SK-N-DZ (cell line): ENCODE measurements around the gene PEX14.

ENCODE experiments used
- DNase-seq: peaks from one replicate; pipeline ENCODE4 v3.0.0-alpha.2; 2015; ENCODE audit warnings: low spot score

The PEX14 gene

DNA sequence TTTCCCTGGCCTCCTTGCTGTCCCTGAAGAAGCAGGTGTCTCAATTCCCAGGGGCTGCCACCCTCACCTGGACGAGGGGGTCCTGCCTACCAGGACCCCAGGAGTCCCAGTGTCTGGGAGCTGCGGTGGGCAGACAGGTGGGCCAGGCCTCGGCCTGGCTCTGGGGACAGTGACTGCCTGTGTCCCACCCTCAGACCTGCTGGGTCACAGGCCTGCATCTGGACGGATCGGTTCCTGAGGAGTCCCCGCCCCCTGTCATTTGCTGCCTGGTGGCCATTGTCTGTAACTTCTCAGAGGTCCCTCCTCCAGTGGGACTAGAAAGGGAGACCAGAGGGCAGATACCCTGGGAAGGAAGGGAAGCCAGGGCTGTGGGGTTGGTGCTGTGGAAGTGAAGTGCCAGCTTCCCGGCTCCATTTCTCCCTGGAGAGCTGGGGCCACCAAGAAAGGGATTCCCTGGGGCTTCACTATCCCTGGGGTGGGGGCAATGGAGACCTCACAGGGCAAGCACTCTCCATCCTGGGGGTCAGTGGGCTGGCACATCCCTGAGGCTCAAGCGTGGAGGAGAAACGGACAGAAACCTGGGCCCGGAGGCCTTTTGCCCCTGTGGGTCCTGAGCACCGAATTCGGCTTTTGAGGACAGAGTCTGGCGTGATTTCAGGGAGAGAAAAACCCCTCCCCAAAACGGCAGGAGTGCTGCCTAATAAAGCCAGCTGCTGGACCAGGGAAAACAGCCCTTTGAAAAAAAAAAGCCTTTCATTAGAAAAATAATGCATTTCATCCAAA is 157.3 kb downstream of the PEX14 start:
- no peak for DNase-seq

DNA sequence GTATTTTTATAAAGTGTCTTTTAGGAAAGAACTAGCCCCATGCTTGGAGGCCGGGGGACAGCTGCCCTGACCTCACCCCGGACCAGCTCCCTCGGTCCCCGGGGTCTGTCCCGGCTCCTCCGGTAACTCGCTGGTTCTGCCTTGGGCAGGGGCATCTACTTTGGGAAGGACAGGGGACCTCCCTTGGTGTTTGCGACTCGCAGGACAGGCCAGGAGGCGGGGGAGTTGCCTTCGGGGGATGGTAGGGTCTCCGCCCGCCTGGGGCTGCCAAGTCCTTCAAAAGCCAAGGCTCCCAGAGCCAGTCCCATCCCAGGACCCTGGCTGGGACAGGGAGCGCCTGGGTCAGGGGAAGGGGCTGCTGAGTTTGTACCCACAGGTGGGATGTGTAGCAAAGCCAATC is 157.9 kb downstream of the PEX14 start:
- DNase-seq, result no peak

DNA sequence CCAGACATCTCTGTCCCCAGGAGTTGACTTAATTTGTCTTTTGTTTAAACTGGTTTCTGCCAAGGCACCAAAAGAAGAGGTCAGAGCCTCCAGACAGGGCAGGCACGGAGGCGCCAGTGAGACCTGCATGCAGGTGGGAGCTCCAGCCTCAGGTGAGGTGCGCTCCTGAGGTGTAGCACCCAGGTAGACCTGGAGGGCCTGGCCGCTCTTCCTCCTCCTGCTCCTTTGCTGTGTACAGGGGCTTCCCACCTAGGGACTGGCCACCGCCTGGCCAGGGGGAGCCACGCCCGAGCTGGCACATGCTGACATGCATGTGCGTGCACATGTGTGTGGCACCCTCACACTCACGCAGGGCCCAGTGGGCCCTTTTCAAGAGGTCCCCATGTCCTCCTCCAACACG is 158.7 kb downstream of the PEX14 start:
- no peak for DNase-seq

DNA sequence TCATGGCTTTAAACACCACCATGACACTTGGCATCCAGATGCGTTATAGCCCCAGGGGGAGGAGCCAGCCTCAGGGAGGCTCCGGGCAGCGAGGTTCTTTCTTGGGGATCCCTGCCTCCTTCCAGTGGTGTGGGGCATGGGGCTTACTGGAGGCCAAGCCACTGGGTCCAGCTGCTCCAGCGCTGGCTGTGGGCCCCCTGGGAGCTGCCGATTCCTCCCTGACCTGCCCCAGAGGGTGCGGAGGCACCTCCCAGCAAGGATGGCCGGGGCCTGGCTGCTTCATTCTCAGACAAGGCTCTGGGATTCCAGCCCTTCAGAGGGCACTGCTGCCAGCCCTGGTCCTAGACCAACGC is 159.3 kb downstream of the PEX14 start:
- no peak for DNase-seq

DNA sequence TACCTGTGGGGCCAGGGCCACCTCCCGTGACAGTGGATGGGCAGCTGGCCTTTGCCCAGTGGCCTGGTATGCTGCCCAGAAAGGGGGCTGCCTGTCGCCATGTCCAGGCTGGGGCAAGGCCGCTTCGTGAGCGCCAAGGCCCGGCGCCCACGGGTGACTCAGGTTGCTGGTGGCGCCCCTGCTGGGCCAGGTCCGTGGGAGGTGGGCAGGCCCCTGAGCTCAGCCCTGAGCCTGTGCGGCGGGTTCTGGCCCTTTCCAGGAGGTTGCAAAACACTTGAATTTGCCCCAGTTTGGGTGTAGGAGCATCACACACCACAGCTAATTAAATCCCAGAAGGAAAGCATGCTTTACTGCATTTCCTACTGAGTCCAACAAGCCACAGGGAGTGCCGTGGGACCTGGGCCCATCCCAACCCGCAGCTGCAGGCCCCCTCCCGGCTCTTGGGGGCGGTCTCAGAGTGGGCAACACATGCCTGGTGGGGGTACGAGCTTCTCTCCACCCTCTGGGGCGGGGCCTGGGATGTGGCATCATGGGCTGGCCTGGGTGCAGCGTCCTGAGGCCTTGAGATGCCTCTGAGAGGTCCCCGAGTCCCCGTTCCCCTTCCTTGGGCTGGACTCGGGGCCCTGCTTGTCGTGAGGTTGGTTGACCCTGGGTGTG is 159.8 kb downstream of the PEX14 start:
- no peak for DNase-seq

DNA sequence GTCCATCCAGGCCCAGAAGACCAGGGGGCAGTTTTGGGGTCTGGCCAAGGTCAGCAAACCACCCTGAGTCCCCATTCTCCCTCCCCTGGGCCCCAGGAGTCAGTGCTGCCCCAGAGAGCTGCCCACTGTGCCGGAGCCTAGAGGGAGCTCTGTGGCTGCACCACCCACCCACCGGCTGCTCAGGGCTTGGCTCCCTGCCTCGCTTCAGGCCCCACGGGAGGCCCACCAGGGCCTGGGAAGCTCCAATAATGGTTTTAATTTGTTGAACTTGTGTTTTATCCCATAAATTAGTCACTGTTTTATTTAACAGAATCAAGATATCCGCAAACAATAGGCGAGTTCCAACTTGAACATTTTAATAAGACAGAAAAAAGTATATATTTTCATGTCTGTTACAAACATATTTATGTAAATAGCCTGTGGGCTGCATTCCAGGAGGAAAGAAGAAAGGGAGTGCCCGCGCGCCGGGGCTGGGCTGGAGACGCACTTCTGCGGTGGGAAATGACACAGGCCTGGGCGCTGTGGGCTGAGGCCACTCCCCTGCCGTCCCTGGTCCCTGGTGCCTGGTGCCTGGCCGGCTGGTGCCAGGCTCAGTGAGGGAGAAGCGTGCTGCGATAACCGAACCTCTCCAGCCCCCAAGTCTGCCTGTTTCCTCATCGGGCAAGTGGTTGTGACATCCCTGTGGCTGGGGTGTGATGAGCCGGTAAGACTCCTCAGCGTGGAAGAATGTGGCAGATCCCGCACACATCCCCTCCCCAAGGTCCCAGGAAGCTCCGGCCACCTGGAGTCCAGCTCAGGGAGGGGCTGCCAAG is 160.5 kb downstream of the PEX14 start:
- no peak for DNase-seq

DNA sequence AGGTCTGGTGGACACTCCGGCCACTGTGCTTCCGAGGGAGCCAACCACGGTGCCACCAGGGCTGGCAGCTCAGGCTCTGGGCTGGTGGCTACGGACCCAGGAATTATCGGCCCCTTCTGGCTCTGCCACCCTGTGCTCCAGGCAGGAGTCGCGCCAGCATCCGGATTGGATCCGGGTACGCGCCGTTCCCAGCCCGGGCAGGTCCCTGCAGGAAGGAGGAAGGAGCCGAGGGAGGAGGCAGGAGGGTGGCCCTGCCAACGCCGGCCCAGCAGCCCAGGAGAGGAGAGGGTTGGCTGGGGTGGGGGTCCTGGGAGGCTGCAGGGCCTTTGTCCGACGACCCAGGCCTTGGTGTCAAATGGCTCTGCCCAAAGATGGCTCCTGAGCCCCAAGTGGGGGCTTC is 161.2 kb downstream of the PEX14 start:
- DNase-seq, result no peak

DNA sequence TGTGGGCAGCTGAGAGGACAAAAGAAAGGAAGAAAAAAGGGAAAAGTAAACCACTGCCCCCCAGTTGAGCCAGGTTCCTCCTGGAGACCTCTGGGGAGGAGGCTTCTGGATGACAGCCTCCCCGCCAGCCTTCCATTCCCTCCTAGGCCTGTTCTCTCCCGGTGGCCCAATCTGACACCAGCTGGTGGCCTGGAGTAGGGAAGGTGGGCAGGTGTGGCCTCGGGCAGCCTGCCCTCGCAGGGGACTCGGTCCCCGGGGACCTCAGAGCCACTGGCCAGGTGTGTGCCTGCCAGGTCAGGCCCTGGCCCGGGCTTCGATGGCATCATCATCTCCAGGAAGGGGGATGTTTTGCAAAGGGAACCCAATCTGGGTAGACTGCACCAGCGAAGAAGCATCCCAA is 162.7 kb downstream of the PEX14 start:
- DNase-seq, result no peak

DNA sequence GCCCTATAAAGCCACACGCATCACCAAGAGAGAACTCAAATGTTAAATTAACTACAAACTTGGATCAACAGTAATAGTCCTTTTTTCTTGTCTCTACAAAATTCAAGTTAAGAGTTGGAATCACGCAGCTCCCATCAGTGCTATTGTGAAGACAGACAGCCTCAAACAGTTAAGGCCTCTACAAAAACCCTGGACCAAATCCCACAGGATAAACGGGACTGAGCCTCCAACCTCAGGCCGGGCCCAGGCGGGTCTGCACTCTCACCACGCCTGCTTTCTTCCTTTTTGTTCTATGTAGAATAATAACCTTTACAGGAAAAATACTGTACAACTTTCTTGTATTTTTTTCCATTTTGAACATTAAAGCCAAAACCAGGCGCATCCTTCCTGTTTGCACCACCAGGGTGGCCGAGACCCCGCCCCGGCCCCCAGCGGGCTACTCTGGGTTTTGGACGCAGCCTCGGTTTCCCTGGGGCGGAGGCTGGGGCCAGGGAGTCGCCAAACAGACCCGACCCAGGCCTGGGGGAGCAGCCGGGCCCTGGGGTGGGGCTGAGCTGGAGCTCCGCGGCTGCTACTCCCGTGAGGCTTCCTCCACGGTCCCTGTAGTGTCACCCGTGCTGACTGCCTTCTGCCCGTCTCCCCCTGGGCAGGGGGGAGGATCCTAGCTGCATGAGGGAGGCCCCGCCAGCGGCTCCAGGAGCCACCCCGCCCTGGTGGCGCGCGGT is 163.2 kb downstream of the PEX14 start:
- no peak for DNase-seq

DNA sequence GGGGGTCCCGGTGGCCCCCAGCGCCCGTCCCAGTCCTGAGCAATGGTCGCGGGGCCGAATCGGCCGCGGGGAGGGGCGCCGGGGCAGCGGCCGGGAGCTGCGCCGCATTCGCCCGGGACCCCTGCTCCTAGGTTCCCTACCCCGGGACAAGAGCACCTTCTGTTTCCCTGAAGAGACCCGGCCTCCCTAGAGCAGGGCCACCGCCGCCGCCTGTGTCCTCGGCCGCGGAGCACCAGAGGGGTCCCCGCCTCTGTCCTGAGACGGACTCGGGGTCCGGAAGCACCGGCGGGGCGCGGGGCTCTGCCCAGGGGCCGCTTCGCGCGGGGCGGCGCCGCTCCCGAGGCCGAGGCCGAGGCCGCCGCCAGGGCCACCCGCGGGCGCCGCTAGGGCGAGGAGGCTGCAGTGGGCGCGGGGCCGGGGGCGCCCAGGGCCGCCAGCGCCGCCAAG is 163.8 kb downstream of the PEX14 start:
- no peak for DNase-seq

DNA sequence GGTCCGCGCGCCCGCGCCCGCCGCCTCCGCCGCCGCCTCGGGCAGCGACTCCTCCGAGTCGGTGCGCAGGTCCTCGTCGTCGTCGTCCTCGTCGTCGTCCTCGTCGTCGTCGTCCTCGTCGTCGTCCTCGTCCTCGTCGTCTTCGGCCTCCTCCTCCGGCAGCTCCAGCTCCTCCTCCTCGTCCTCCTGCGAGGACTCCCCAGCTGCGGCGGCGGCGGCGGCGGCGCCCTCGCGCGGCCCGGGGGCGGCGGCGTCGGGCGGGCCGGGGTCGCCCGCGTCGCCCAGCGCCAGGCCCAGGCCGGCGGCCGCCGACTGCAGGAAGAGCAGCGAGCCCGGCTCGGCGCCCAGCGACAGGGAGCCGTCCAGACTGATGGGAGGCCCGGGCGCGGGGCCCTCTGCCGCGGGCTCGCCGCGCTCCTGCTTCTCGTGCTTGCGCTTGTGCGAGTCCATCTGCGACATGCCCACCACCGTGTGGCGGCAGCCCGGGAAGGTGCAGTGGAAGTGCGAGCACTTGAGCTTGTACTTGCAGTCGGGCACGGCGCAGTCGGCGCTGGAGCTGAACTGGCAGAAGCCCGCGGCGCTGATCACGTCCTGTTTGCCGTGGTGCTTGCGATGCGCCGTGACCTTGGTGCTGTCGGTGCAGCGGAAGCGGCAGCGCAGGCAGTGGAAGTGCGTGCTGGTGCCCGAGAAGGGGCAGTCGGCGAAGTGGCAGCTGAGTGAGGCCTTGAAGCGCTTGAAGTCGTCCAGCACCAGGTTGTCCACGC is 164.4 kb downstream of the PEX14 start:
- no peak for DNase-seq

DNA sequence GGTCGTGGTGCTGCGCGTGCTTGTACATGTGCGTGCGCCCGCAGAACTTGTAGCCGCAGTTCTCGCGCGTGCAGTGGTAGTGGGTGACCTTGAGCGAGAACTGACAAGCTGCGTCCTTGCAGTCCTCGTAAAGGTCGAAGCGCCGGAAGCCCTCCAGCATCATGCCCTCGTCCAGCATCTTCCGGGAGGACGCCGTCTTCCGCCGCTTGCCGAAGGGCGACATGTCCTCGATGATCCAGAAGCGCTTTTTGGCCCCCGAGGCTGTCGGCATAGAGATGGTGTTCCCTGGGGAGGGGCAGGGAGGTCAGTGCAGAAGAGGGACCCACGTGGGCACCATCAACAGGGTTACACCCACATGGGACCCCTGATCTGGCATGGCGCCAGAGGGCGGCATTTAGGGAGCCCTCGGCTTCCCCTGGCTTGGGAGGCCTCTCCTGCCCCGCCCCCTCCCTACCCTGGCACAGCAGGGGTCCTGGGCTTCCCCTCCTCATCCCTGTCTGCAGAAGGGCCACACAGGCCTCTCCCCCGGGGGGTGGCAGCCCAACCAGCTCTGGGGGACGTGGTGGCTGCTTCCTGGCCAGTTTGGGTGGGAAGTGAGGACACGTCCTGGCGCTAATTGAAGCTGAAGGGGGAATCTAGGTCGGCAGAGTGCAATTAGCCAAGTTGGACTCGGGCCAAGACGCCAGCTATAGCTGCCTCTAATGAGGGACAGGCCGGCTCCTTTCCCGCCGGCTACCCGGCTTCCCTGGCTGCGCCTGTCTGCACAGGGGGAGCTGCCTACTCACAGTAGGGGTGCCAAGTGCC is 165.2 kb downstream of the PEX14 start:
- peak; percentile 46 for DNase-seq

DNA sequence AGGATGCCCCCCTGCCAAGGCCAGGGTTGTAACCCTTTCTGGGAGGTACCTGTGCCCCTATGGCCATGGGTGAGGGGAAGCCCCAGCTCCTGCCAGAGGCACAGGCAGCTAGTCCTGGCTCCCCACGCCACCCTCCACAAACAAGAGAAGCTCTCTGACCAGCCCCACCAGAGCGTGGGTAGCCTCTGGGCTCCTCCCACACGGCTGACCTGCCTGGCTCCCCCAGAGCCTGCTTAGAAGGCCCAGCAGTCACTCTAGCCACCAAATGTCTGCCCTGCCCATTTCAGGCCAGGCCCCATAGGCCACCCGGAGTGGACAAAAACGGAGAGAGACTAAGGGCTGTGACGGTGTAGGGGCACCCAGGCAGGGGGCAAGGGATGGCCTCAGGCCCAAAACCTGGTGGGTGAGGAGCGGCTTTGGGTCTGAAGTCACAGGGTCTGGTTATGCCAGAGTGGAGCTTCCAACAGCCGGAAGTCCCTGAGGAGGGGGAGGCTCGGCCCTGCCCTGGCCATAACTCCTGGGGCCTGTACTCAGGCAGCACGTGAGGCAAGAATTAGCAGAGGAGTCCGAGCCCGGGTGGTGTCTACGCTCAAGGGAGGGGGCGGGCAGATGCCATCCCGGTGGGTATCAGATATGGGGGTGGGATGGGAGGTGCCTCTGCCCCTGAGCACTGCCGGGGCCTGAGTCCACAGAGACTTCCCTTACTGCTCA is 166.2 kb downstream of the PEX14 start:
- DNase-seq, result no peak

DNA sequence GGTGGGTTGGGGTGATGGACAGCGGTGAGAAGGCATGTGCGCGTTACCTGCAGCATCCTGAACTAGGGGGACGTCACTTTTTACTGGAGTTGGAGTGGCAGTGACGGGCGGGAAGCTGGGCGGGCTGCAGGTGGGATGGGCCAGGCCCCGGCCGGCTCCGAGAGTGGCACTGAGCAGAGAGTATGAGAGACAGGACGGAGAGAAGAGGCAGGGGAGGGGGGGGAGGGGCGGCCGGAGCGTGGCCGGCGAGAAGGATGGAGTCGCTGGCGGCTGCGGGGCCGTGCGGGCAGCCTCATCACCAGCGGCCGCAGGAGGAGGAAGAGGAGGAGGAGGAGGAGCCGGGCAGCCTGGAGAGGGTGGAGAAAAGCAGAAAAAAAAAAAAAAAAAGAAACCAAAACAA is 167.2 kb downstream of the PEX14 start:
- DNase-seq, result no peak

DNA sequence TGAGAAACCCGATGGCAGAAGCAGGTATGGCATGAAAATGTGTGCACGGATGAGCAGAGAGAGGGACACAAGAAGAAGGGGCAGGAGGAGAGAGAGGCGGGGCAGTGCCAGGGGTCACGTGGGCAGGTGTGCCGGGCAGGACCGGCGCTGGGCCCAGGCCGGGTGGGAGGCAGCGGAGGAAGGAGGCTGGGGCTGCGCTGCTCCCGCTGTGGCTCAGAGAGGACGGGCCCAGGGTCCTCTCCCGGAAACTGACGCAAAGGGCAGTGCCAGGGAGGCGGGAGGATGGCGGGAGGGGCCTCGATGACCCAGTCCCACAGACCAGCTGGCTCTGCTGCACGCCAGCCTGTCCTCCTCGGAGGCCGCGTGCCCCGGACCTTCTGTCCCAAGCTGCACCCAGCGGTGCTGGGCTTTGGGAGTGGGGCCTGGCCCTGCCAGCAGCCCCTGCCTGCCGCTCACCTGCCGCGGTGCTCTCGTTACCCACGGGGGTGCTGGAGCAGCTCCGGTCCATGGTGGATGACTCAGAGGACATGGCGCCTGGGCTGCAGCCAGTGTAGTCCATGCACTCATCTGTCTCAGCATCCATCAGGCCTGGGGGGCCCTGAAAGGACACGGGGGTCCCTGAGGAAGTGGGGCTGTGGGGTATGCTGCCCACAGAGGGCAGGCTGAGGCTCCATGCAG is 167.8 kb downstream of the PEX14 start:
- no peak for DNase-seq

DNA sequence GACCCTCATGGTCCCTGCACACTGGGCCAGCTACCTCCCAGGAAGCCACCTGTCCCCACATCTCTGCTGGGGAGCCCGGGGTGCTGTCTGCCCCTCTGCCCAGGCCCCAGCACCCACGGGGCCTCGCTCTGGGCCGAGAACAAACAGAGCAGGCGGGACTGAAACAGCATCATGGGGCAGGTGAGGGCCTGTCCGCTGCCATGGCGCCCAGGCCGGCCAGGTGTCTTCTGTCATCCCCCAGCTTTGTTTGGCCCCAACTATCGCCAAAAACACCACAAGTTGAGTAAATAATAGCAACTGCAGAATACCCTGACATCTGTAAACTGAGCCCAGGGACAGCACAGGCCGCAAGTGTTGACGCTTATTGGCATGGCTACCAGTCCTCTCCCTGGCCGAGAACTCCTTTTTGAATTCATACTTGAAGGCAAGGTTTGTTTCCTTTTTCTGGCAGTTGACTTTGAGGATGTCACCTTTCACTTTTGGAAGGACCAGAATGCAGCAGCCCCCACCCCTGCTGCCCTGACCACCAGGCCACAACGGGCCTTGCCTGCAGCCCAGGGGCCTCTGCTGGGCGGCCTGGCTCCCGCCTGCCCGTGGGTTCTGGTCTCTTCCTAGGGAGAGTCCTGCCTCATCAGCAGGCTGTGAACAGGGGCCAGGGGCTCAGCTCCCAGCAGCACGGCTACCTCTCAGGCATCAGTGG is 169.0 kb downstream of the PEX14 start:
- DNase-seq, result no peak

DNA sequence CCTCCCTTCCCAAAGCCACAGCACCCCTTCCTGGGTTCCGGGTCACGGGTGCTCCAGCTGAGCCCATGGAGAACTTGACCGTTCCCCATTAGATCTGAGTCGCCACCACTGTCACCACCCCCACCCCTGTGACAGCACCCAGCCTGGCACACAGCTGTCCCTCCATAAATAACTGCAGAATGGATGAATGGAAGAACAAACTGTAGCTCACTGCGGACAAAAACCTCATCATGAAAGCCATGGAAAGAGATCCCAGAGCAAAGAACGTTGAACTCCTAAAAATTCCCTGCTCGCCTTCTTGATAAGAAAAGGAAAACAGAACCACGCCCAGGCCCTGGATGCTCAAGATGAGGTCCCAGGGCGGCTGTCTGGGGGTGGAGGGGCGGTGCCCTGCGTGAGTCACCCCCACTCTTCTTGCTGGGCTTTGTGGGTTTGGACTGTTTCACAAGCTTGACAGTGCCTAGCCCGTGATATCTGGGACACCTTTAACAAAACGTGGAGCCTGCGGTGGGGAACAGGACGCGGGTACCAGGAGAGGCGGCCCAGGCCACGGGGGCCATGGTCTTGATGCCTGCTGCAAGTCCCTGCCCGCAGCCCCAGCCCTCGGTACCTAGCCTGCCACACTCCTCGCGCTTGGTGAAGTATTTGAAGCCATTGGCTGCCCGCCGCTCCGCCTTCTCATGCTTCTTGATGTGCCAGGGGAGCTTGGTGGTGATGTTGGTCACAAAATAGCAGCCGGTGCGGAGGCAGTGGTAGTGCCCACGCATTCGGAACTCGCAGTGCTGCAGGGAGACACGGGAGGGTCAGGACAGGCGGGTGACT is 169.8 kb downstream of the PEX14 start:
- no peak for DNase-seq
